Measurements from ENCODE around the gene ADGB.

DNA sequence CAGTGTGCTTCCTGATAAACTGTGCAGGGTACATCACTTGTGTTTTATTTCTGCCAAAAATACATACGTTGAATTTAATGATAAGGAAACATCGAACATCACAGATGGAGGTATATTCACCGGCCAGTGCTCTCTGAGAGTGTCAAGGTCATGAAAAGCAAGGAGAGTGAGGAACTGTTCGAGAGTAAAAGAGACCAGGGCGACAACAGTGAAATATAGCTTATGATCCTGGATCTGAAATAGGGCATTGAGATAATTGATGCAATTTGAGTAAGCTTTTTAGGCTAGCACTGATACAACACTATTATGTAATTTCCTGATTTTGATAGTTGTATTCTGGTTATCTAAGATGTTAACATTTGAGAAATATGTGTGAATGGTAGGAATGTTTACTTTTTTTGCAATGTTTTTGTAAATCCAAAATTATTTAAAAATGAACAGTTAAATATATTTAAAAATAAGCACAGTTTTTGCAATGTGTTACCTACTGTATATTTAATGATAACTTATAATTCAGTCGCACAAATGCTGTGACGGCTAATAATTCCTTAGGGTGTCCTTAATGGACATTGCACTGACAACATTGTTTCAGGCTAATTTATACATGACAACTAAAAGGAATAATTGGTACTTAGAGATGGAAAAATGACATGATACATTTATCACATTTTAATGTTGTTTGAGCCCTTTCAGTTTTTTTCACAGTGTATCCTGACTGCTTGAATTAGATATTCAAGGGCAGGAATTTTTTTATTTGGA, 45.2 kb upstream of the ADGB start:
- TF ChIP-seq, protein P1, sequence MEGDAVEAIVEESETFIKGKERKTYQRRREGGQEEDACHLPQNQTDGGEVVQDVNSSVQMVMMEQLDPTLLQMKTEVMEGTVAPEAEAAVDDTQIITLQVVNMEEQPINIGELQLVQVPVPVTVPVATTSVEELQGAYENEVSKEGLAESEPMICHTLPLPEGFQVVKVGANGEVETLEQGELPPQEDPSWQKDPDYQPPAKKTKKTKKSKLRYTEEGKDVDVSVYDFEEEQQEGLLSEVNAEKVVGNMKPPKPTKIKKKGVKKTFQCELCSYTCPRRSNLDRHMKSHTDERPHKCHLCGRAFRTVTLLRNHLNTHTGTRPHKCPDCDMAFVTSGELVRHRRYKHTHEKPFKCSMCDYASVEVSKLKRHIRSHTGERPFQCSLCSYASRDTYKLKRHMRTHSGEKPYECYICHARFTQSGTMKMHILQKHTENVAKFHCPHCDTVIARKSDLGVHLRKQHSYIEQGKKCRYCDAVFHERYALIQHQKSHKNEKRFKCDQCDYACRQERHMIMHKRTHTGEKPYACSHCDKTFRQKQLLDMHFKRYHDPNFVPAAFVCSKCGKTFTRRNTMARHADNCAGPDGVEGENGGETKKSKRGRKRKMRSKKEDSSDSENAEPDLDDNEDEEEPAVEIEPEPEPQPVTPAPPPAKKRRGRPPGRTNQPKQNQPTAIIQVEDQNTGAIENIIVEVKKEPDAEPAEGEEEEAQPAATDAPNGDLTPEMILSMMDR (IDR thresholded peaks at IDR 0.05): no peak
- no peak for TF ChIP-seq POLR2A (IDR thresholded peaks at IDR 0.05)
- no peak for TF ChIP-seq POLR2AphosphoS5 (IDR thresholded peaks at IDR 0.05)
